ENCODE results near the gene TEX19. TPM values are rescaled to one million over a fixed set of nuclear protein-coding genes. Genes with fewer than 3 reads are reported as not detected.

Gene TEX19
- total and polyA plus RNA-seq, 11 donors = not detected

DNA sequence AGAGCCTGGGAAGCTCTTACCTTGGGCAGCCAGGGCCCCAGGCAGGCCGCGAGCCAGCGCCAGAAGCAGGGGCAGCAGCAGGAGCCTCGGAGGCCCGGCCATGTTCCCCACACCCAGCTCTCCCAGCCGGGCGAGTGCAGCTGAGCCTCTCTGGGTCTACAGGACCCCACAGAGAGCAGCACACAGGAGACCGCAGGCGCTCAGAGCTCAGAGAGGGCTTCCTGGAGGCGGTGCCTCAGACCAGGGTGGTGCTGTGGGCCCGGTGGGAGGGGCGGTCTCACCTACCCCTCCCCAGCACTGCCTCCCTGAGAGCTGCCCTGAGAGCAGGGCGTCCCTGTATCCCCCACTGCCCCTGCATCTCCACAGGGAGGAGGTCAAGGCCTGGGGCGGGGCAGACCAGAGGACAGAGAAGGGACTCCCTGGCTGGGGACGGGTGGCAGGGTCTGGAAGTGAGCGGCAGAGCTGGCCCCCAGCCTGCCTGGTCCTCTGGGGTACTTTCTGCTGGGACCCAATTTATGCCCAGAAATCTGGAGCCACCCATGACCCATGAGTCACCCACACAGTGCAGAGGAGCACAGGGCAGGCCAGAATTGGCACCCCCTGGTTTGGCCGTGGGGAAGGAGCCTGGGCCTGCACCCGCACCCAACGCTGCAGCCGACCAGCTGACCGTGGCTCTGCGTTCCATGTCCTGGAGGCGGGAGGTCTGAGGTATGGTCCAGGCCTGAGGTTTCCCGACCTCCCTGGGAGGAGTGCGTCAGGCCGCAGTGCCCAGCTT, 41.5 kb upstream of the TEX19 start, which contains the start of gene CD7:
Gene CD7, minus strand, starts transcription at position 215 of the 775 bp plus-strand sequence. Its CDS starts 113 bp downstream, at position 102.
- ATAC-seq = no peak
- Histone ChIP-seq H3K36me3 (no peaks in the 10 kb centered on the region), H3K4me3 (peak within 1 kb of the TSS in 2 of 12 donors; percentile 5 to 49), H3K27me3 (peaks cover 8 to 50% (median 25%) of the 10 kb centered on the region in 9 donors), H3K4me1 (peaks cover 0 to 29% (median 4%) of the 10 kb centered on the region in 12 donors), H3K27ac (peak within 1 kb of the TSS in 1 of 12 donors; percentile 28), H3K9me3 (no peaks in the 10 kb centered on the region)
- 79 to 88% (median 82%) methylated on average over 17 to 26 of the region's 26 CpGs for WGBS, 4 donors
- intact Hi-C loops (cut with DNase I) = no loop called here
- TF ChIP-seq POLR2A (IDR thresholded peaks at IDR 0.05) = no peak
- no peak for DNase-seq

DNA sequence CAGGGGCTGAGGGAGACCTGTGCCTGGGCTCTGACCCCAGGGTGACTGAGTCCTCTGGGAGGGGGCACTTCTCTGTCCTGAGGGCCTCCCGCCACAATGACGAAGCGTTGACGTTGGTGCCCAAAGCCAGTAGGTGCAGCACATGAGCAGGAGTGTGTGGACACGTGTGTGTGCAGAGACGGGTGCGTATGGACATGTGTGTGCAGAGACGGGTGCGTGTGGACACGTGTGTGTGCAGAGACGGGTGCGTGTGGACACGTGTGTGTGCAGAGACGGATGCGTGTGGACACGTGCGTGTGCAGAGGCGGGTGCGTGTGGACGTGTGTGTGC, 40.9 kb upstream of the TEX19 start:
- ATAC-seq = no peak
- TF ChIP-seq POLR2A (IDR thresholded peaks at IDR 0.05) = no peak
- TF ChIP-seq, protein P1, sequence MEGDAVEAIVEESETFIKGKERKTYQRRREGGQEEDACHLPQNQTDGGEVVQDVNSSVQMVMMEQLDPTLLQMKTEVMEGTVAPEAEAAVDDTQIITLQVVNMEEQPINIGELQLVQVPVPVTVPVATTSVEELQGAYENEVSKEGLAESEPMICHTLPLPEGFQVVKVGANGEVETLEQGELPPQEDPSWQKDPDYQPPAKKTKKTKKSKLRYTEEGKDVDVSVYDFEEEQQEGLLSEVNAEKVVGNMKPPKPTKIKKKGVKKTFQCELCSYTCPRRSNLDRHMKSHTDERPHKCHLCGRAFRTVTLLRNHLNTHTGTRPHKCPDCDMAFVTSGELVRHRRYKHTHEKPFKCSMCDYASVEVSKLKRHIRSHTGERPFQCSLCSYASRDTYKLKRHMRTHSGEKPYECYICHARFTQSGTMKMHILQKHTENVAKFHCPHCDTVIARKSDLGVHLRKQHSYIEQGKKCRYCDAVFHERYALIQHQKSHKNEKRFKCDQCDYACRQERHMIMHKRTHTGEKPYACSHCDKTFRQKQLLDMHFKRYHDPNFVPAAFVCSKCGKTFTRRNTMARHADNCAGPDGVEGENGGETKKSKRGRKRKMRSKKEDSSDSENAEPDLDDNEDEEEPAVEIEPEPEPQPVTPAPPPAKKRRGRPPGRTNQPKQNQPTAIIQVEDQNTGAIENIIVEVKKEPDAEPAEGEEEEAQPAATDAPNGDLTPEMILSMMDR (IDR thresholded peaks at IDR 0.05) = no peak
- Histone ChIP-seq H3K27ac (no peak overlapping the region), H3K4me1 (peaks cover 0 to 29% (median 4%) of the 10 kb centered on the region in 12 donors), H3K4me3 (no peak overlapping the region), H3K9me3 (no peaks in the 10 kb centered on the region), H3K27me3 (peaks cover 8 to 50% (median 25%) of the 10 kb centered on the region in 9 donors), H3K36me3 (peaks cover 0 to 4% (median 0%) of the 10 kb centered on the region in 9 donors)
- 95 to 96% (median 96%) methylated on average over 20 of the region's 20 CpGs for WGBS, 4 donors
- no peak for DNase-seq
- intact Hi-C loops (cut with DNase I) = no loop called here

DNA sequence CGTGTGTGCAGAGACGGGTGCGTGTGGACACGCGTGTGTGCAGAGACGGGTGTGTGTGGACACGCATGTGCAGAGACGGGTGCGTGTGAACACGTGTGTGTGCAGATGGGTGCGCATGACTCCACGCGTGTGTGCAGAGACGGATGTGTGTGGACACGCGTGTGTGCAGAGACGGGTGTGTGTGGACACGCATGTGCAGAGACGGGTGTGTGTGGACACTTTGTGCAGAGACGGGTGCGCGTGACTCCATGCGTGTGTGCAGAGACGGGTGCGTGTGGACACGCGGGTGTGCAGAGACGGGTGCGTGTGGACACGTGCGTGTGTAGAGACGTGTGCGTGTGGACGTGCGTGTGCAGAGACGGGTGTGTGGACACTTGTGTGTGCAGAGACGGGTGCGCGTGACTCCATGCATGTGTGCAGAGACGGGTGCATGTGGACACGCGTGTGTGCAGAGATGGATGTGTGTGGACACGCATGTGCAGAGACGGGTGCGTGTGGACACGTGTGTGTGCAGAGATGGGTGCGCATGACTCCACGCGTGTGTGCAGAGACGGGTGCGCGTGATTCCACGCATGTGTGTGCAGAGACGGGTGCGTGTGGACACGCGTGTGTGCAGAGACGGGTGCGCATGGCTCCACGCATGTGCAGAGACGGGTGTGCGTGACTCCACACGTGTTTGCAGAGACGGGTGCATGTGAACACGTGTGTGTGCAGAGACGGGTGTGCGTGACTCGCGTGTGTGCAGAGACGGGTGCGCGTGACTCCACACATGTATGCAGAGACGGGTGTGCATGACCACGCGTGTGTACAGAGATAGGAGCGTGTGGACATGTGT, 40.1 kb upstream of the TEX19 start:
- H3K36me3 ChIP-seq = peaks cover 0 to 5% (median 0%) of the 10 kb centered on the region in 9 donors
- ATAC-seq = no peak
- peaks cover 0 to 29% (median 4%) of the 10 kb centered on the region in 12 donors for H3K4me1 ChIP-seq
- TF ChIP-seq, protein P1 (IDR thresholded peaks at IDR 0.05) = no peak
- TF ChIP-seq POLR2A (IDR thresholded peaks at IDR 0.05) = no peak
- DNase-seq = no peak
- no peak overlapping the region for H3K4me3 ChIP-seq
- H3K27ac ChIP-seq = no peak overlapping the region
- 93 to 96% (median 95%) methylated on average over 76 of the region's 76 CpGs for WGBS, 4 donors
- intact Hi-C loops (cut with DNase I) = no loop called here
- peaks cover 8 to 43% (median 22%) of the 10 kb centered on the region in 9 donors for H3K27me3 ChIP-seq
- H3K9me3 ChIP-seq = no peaks in the 10 kb centered on the region

DNA sequence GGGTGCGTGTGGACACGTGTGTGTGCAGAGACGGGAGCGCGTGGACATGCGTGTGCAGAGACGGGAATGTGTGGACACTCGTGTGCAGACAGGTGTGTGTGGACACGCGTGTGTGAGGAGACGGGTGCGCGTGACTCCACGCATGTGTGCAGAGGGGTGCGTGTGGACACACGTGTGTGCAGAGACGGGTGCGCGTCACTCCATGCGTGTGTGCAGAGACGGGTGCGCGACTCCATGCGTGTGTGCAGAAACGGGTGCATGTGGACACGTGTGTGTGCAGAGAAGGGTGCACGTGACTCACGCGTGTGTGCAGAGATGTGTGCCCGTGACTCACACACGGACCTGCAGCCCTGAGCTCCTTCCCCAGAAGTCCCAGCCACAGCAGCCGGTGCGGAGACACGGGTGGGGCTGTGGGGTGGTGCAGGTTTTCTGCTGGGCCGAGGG, 39.4 kb upstream of the TEX19 start:
- H3K4me3 ChIP-seq = no peak overlapping the region
- peaks cover 6 to 37% (median 15%) of the 10 kb centered on the region in 9 donors for H3K27me3 ChIP-seq
- peaks cover 0 to 26% (median 4%) of the 10 kb centered on the region in 12 donors for H3K4me1 ChIP-seq
- H3K9me3 ChIP-seq = no peaks in the 10 kb centered on the region
- intact Hi-C loops (cut with DNase I) = loop anchor here (2.0 to 10.0 kb wide), 11 partner anchors 77 to 292 kb away; partner anchors contain the start of genes RAC3 (in 3 of the 10) and DCXR (in 1 of the 10)
- peaks cover 0 to 5% (median 0%) of the 10 kb centered on the region in 9 donors for H3K36me3 ChIP-seq
- H3K27ac ChIP-seq = no peak overlapping the region
- TF ChIP-seq POLR2A (IDR thresholded peaks at IDR 0.05) = no peak
- TF ChIP-seq, protein P1 (IDR thresholded peaks at IDR 0.05) = no peak
- WGBS, 4 donors = 89 to 96% (median 94%) methylated on average over 32 to 35 of the region's 35 CpGs
- DNase-seq (no peak), ATAC-seq (no peak)
